Cardiac ventricle fibroblast (primary cell): ENCODE measurements around the gene DNAJC10. TPM values are rescaled to one million over a fixed set of nuclear protein-coding genes. Genes with fewer than 3 reads are reported as not detected.

Experiments
- total RNA-seq: library from RNA; depleted of rRNA; stranded (reverse); fragments of >200 nt; gene quantifications from 2 replicates; pipeline ENCODE4 v1.2.3, GENCODE V29; 2015

Gene DNAJC10, protein sequence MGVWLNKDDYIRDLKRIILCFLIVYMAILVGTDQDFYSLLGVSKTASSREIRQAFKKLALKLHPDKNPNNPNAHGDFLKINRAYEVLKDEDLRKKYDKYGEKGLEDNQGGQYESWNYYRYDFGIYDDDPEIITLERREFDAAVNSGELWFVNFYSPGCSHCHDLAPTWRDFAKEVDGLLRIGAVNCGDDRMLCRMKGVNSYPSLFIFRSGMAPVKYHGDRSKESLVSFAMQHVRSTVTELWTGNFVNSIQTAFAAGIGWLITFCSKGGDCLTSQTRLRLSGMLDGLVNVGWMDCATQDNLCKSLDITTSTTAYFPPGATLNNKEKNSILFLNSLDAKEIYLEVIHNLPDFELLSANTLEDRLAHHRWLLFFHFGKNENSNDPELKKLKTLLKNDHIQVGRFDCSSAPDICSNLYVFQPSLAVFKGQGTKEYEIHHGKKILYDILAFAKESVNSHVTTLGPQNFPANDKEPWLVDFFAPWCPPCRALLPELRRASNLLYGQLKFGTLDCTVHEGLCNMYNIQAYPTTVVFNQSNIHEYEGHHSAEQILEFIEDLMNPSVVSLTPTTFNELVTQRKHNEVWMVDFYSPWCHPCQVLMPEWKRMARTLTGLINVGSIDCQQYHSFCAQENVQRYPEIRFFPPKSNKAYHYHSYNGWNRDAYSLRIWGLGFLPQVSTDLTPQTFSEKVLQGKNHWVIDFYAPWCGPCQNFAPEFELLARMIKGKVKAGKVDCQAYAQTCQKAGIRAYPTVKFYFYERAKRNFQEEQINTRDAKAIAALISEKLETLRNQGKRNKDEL
- 50.2 and 74.9 TPM in 2 replicates for total RNA-seq

DNA sequence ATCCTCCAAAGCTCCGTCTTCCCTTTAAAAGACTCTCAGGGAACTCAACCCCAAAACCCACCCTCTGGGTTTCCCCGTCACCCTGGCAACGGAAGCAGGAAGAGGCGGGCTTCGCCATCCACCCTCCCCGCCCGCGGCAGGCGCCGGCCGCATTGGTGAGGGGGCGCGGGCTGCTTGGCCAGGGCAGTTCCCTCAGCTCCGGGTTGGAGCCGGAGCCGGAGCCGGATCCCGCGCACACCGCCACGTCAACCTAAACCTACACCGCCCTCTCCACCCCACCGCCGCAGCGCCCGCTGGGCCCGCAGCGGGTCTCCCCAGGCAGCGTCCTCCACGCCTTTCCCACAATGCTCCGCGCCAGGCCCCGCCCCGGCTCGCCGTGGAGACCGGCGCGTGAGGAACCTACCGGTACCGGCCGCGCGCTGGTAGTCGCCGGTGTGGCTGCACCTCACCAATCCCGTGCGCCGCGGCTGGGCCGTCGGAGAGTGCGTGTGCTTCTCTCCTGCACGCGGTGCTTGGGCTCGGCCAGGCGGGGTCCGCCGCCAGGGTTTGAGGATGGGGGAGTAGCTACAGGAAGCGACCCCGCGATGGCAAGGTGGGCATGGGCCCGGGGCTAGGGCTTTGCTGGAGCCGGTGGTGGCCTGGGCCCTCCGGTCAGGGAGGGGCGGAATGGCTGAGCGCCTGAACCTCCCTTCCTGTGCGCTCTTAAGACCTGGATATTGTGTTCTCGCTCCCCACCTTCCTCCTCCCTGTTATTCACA lies at the start of gene DNAJC10:
Gene DNAJC10 (plus strand): TSS at position 366 of the 758 bp plus-strand sequence. CDS start 1,830 bp downstream, outside the sequence.

Other genes starting within 250 kb of the DNAJC10 start
- not detected in 2 replicates for gene FRZB, start 150.4 kb downstream of the DNAJC10 start, total RNA-seq